T-helper 2 cell treated with Interferon-gamma antibody and Interleukin-4, amounts not matched to agents 100 ng/mL and 5 ng/mL, for 36 hours (primary cell): ENCODE measurements around the gene ABCB4. TPM values are rescaled to one million over a fixed set of nuclear protein-coding genes. Genes with fewer than 3 reads are reported as not detected.

Experiments
- intact Hi-C: fragments of 100-400 bp; cut with micrococcal nuclease; formaldehyde crosslinking; loops from one replicate; pipeline ENCODE4 v1.15.1; 2023
- total RNA-seq: library from RNA; stranded (reverse); gene quantifications from 2 replicates; pipeline ENCODE4 v1.2.3, GENCODE V29; 2022

The ABCB4 gene
- total RNA-seq, 1 donor from 2014 or later: not detected

DNA sequence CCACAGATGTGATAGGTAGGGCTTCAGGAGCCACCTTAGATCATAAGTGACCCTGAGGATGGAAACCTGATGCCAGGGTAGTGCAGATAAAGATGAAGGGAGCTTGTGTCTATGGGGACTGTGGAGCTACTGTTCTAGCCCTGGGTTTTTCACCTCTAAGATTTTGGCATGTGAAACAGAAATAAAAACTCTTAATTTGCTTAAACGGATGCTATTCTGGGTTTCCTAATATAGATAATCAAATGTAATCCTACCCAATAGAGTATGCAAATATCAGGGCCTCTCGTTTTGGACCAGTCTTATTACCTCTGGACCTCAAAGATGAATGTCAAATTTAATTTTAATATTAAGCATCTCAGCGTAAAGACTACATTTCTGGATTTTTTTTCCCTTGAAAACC is 49.3 kb downstream of the ABCB4 start:
- intact Hi-C loops: no loop called here

DNA sequence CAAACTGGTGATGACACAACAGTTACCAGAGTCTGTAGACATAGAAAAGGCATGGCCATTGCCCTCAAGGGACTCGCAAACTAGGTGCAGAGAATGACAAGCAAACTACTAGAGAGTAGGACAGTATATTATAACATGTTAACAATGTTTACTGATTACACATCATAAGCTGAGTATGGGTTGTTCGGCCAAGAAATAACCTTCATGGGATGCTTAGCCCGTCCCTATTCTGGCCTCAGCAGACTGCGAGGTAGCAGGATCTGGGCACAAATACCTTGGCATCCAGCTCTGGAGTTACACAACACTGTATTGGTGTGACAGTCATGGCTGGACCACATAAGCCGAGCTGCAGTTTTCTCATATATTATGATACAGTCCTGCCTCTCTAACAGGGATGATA is 51.4 kb downstream of the ABCB4 start:
- intact Hi-C loops: no loop called here

GRCh38 chr7:87420173-87420572 is 55.3 kb downstream of the ABCB4 start:
- intact Hi-C loops: no loop called here

DNA sequence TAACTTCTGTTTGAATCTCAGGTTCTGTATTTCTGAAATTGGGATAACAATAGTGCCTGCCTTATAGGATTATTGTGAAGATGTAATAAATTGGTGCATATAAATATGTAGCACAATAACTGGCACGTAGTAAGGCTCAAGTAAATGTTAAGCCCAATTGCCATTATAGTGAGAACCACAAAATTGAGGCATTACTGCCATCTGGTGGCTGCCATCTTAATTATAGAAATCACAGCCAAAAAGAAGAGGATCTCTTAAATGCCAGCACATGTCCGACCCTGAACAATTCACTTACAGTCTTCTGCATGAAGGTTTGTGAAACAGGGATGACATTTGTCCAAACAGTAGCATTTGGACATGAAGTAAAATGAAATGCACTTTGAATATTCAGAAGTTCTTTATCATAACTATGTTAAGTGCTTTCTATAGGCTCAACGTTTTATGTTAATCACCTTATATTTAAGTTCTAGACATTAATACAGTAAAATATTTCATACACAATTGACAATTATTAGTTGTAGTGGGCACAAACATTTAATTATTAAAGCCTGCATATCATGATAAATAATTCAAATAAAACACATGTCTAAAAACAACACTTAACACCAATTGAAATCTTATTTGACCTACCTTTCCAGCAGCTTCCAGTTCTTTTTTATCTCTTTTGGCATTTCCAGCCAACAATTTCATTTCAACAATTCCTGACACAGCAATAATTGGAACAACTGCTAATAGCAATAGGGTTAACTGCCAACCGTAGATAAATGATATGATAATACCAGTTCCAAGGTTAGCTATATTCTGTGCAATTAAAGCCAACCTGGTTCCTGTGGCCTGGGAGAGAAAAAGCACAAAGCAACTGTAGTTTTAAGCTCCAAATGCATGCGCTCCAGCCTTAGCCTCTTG is 58.5 kb downstream of the ABCB4 start:
- intact Hi-C loops: loop anchor here (1.0 to 5.0 kb wide), 3 partner anchors 105 to 490 kb away; partner anchors contain the start of gene DMTF1

DNA sequence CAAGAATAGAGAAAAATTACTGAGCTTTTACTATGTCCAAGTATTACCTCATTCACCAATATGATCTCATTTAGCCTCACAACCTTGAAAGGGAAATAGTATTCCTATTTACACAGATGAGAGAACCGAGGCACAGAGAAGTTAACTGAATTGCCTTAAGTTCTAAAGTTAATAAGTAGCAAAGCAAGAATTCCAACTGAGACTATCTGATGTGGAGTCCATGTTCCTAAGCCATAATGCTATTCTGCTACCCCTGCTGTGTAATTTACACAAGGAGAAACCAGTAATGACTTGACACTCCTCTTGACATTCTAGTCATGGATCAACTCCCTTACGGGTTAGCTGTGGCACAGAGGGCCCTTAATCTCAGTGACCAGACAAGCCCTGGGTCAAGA is 60.7 kb downstream of the ABCB4 start:
- intact Hi-C loops: loop anchor here (5.0 kb wide), 2 partner anchors 262 to 487 kb away; partner anchors contain the start of gene DMTF1

GRCh38 chr7:87413951-87414793 is 61.3 kb downstream of the ABCB4 start:
- intact Hi-C loops: no loop called here

GRCh38 chr7:87413029-87413428 is 62.5 kb downstream of the ABCB4 start:
- intact Hi-C loops: no loop called here

DNA sequence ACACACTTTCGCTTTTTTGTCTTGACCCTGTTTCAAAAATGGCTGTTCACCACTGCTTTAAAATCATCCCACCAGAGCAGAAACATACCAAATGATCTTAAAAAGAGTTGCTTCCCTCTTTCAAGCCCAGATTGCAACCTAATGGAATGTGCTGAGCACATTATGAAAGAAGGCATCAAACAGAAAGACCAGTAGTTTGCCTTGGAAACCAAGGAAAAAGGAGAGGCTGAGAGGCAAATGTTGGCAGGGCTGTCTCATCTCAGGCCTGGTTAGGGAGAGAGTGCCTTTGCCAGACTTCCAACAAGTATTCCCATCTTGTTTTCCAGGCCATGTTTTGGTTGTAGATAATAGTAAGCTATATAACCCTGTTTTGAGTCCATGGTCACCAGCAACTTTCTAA is 64.3 kb downstream of the ABCB4 start:
- intact Hi-C loops: no loop called here

- intact Hi-C loops: no loop called here
These were observed 70.8 kb downstream of the ABCB4 start for GRCh38 chr7:87404674-87405073.

- intact Hi-C loops: no loop called here
These were observed 77.0 kb downstream of the ABCB4 start for GRCh38 chr7:87398446-87398845.

GRCh38 chr7:87395442-87396020 is 79.9 kb downstream of the ABCB4 start:
- intact Hi-C loops: loop anchor here (2.0 kb wide), 1 partner anchor 51 kb away; the partner anchor contains the start of gene CROT

- intact Hi-C loops: no loop called here
These were observed 84.3 kb downstream of the ABCB4 start for GRCh38 chr7:87391020-87391701.

- intact Hi-C loops: no loop called here
These were observed 94.6 kb downstream of the ABCB4 start for GRCh38 chr7:87380905-87381304.

DNA sequence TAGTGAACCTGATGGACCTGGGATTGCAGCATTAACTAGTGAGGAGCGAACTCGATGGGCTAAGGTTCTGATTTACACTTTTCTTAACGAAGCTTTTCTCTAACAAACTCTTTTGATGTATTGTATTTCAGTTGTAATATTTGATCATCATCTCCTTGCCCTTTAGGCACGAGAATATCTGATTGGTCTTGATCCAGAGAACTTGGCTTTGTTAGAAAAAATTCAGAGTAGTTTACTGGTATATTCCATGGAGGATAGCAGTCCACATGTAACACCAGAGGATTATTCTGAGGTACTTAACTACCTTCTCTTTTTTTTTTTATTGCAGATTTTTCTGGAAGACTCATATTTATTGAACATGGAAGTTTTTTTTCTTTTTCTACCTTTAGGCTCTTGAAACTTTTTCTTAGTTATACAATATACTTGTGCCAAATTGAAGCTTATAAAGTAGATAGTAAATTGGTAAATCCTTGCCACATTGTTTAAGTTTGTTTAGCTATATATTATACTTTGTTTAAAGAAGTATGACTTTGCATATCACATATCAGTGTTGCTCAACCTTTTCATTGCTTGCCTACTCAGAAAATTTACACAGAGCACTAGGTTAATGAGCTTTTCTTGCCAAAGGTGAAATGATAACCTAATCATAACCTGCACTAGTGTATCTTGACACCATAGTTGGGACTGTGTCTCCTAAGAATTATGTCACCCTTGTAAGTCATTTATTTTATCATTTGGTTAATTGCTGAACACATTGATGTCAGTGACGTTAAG is 99.6 kb downstream of the ABCB4 start:
- intact Hi-C loops: no loop called here

- intact Hi-C loops: no loop called here
These were observed 104.8 kb downstream of the ABCB4 start for GRCh38 chr7:87370660-87371180.

DNA sequence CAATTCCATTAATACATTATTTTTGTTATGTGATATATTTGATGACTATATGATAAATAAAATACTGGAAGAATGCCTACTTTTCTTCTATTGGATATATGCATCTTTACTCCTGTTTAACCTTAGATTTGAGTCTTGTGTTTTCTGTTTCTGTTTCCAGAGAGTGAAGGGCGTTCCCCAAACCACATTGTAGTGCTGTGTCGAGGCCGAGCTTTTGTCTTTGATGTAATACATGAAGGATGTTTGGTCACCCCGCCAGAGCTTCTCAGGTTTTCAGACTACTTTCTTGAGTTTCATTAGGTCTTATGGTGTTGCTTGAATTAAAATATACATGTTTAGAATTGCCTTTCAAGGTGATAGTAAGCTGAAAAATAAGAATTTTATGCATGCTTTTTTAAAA is 106.3 kb downstream of the ABCB4 start:
- intact Hi-C loops: loop anchor here (2.0 kb wide), 1 partner anchor 24 kb away; the partner anchor contains the start of gene CROT

DNA sequence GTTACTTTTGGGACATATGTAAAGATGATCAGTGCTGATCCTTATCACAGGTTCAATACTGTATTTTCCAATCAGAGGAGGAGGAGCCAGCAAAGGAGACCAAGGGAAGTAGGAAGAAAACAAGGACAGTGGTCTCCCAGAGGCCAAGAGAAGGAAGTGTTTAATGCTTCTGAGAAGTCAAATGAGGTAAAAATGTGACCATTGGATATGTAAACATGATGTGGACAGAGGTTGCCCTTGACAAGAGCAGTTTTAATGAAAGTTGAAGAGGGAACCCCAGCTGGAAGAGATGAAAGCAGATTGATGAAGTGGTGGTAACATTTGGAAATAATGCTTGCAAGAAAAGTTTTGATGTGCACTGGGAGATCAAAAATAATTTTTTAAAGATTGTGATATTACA is 111.2 kb downstream of the ABCB4 start:
- intact Hi-C loops: no loop called here

DNA sequence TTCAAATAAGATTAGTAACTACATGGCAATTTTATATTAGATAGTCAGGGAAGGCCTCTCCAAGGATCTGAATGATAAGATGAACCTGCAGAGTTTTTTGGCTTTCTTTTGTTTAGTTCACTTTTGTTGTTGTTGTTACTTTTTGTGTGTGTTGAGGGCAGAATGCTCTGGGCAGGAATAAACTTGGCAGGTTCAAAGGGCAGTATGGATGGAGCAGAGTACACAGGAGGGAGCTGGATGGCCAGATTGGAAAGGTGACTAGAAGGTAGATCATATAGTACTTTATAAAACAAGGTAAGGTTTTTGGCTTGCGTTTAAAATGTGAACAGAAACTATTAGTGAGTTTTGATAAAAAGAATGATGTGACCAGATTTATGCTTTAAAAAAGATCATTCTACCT is 112.1 kb downstream of the ABCB4 start:
- intact Hi-C loops: no loop called here

DNA sequence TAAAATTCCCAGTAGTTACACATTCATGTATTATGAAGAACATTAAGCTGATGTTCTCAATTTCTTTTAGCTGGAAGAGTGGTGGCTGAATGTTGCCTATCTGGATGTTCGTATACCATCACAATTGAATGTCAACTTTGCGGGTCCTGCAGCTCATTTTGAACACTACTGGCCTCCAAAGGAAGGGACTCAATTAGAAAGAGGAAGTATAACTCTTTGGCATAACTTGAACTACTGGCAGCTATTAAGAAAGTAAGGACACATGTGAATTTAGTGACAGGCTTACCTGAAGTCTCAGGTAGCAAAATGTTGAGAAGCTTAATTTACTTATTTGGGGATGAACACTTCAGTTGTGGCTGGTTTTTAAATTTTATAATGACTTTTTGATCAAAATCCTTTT is 114.2 kb downstream of the ABCB4 start:
- intact Hi-C loops: no loop called here

DNA sequence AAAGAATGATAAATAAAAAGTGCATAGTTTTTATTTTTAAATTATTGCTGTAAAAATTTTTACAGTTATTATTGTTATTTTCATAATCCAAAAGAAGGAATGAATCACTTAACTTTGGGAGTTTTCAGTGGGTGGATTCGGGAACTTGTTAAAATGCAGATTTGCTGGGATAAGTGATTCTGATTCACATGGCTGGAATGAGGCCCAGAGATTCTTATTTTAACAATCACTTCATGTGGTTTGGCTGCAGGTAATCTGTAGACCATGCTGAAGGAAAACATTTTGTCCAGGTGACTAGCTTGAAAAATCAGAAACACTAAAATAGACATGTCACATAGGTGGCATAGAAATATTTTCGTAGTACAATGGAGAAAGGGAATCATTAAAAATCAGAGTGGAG is 116.1 kb downstream of the ABCB4 start:
- intact Hi-C loops: no loop called here
